H9 (cell line): ENCODE measurements around the gene RPL27A. TPM values are rescaled to one million over a fixed set of nuclear protein-coding genes. Genes with fewer than 3 reads are reported as not detected.

Source experiments
- DNase-seq: peaks from one replicate; pipeline ENCODE4 v3.0.0-alpha.2; 2017
- H2AFZ ChIP-seq: one replicate; pipeline ENCODE4 v1.6.1; 2013; ENCODE audit warnings: mild to moderate bottlenecking, low read length, control low read depth, moderate library complexity
- H2AK5ac ChIP-seq: 2 replicates; pipeline ENCODE4 v1.6.1; 2013; ENCODE audit warnings: low read length, control low read depth, mixed read lengths; ENCODE audit not compliant: insufficient read length
- H2BK120ac ChIP-seq: one replicate; pipeline ENCODE4 v1.6.1; 2013; ENCODE audit warnings: low read depth, mild to moderate bottlenecking, low read length, control low read depth, inconsistent platforms; ENCODE audit not compliant: poor library complexity, severe bottlenecking
- H2BK12ac ChIP-seq: 2 replicates; pipeline ENCODE4 v1.6.1; 2013; ENCODE audit warnings: low read length, control low read depth, mixed read lengths, low read depth; ENCODE audit not compliant: insufficient read length
- H2BK15ac ChIP-seq: 2 replicates; pipeline ENCODE4 v1.6.1; 2013; ENCODE audit warnings: low read depth, low read length, control low read depth
- H2BK20ac ChIP-seq: one replicate; pipeline ENCODE4 v1.6.1; 2013; ENCODE audit warnings: low read depth, mild to moderate bottlenecking, low read length, control low read depth, inconsistent platforms; ENCODE audit not compliant: poor library complexity, severe bottlenecking
- H2BK5ac ChIP-seq: 2 replicates; pipeline ENCODE4 v1.6.1; 2013; ENCODE audit warnings: low read length, control low read depth, mixed read lengths; ENCODE audit not compliant: insufficient read length
- H3K14ac ChIP-seq: 2 replicates; pipeline ENCODE4 v1.6.1; 2013; ENCODE audit warnings: low read length, control low read depth; ENCODE audit not compliant: insufficient read depth
- H3K18ac ChIP-seq: 2 replicates; pipeline ENCODE4 v1.6.1; 2013; ENCODE audit warnings: low read depth, mild to moderate bottlenecking, mixed read lengths, low read length, control low read depth; ENCODE audit not compliant: insufficient read length
- H3K23ac ChIP-seq: 2 replicates; pipeline ENCODE4 v1.6.1; 2013; ENCODE audit warnings: low read length, control low read depth, mixed read lengths, low read depth; ENCODE audit not compliant: insufficient read length
- H3K23me2 ChIP-seq: 2 replicates; pipeline ENCODE4 v1.6.1; 2013; ENCODE audit warnings: low read depth, mild to moderate bottlenecking, mixed read lengths, low read length, control low read depth; ENCODE audit not compliant: insufficient read length, poor library complexity, severe bottlenecking
- H3K27ac ChIP-seq: 2 replicates; pipeline ENCODE4 v1.5.1; 2013; ENCODE audit warnings: low read length, control low read depth, mixed read lengths, low read depth; ENCODE audit not compliant: insufficient read length
- H3K27me3 ChIP-seq: 2 replicates; pipeline ENCODE4 v1.6.1; 2013; ENCODE audit warnings: low read length, control low read depth, inconsistent platforms; ENCODE audit not compliant: insufficient read depth
- H3K4ac ChIP-seq: 2 replicates; pipeline ENCODE4 v1.6.1; 2013; ENCODE audit warnings: low read depth, mild to moderate bottlenecking, control low read depth, inconsistent platforms, low read length, moderate library complexity
- H3K4me1 ChIP-seq: 2 replicates; pipeline ENCODE4 v1.6.1; 2013; ENCODE audit warnings: low read length, control low read depth, inconsistent platforms; ENCODE audit not compliant: insufficient read depth
- H3K4me2 ChIP-seq: 2 replicates; pipeline ENCODE4 v1.6.1; 2013; ENCODE audit warnings: low read length, control low read depth, mixed read lengths; ENCODE audit not compliant: insufficient read length, insufficient read depth
- H3K56ac ChIP-seq: 2 replicates; pipeline ENCODE4 v1.6.1; 2013; ENCODE audit warnings: low read depth, mild to moderate bottlenecking, mixed read lengths, low read length, control low read depth; ENCODE audit not compliant: insufficient read length
- H3K79me1 ChIP-seq: 2 replicates; pipeline ENCODE4 v1.6.1; 2013; ENCODE audit warnings: low read depth, mild to moderate bottlenecking, moderate library complexity, low read length, control low read depth, inconsistent platforms; ENCODE audit not compliant: insufficient read depth, poor library complexity, severe bottlenecking
- H3K79me2 ChIP-seq: 2 replicates; pipeline ENCODE4 v1.6.1; 2013; ENCODE audit warnings: low read length, control low read depth, inconsistent platforms; ENCODE audit not compliant: insufficient read depth
- H3K9ac ChIP-seq: 2 replicates; pipeline ENCODE4 v1.6.1; 2013; ENCODE audit warnings: low read length, control low read depth, mixed read lengths; ENCODE audit not compliant: insufficient read length; ENCODE audit errors: extremely low read depth
- H3K9me3 ChIP-seq: one replicate; pipeline ENCODE4 v1.6.1; 2013; ENCODE audit warnings: low read depth, low read length, inconsistent platforms; ENCODE audit not compliant: control insufficient read depth
- H3T11ph ChIP-seq: one replicate; pipeline ENCODE4 v1.6.1; 2013; ENCODE audit warnings: mild to moderate bottlenecking, low read length, control low read depth, inconsistent platforms
- H4K20me1 ChIP-seq: one replicate; pipeline ENCODE4 v1.6.1; 2013; ENCODE audit not compliant: control insufficient read depth, insufficient read length, insufficient read depth
- H4K5ac ChIP-seq: 2 replicates; pipeline ENCODE4 v1.6.1; 2013; ENCODE audit warnings: low read depth, mild to moderate bottlenecking, mixed read lengths, low read length, control low read depth; ENCODE audit not compliant: insufficient read length
- H4K8ac ChIP-seq: replicated peaks from 2 replicates; pipeline ENCODE4 v1.6.1; 2013; ENCODE audit warnings: low read length, control low read depth, mixed read lengths, low read depth; ENCODE audit not compliant: insufficient read length
- H4K91ac ChIP-seq: 2 replicates; pipeline ENCODE4 v1.6.1; 2013; ENCODE audit warnings: low read depth, mild to moderate bottlenecking, moderate library complexity, mixed read lengths, low read length, control low read depth; ENCODE audit not compliant: insufficient read length
- H3K27ac Mint-ChIP-seq, 3 experiments: 2 replicates in 2 of 3; 3 replicates in 1 of 3; pipeline ENCODE4 v1.8.0; 2020 to 2021; ENCODE audit warnings: mixed read lengths in 3 of 3, mild to moderate bottlenecking in 1 of 3, moderate library complexity in 1 of 3
- H3K27me3 Mint-ChIP-seq: 2 replicates; pipeline ENCODE4 v1.8.0; 2021; ENCODE audit warnings: low read depth, mild to moderate bottlenecking, moderate library complexity, mixed read lengths
- H3K36me3 Mint-ChIP-seq, 3 experiments: 2 replicates in 2 of 3; 3 replicates in 1 of 3; pipeline ENCODE4 v1.8.0; 2020 to 2021; ENCODE audit warnings: low read depth in 3 of 3, mixed read lengths in 3 of 3; ENCODE audit not compliant: insufficient read depth in 1 of 3
- H3K4me1 Mint-ChIP-seq, 2 experiments: 2 replicates each; pipeline ENCODE4 v1.8.0; 2020; ENCODE audit warnings: mixed read lengths in 2 of 2
- H3K4me3 Mint-ChIP-seq, 2 experiments: 2 replicates in 1 of 2; 3 replicates in 1 of 2; pipeline ENCODE4 v1.8.0; 2020 to 2021; ENCODE audit warnings: mild to moderate bottlenecking in 2 of 2, mixed read lengths in 2 of 2, moderate library complexity in 1 of 2
- H3K9me3 Mint-ChIP-seq, 2 experiments: 2 replicates in 1 of 2; 3 replicates in 1 of 2; pipeline ENCODE4 v1.8.0; 2020; ENCODE audit warnings: mild to moderate bottlenecking in 2 of 2, mixed read lengths in 2 of 2, moderate library complexity in 1 of 2
- CTCF ChIP-seq: fragments of 200-600 bp; sonication (generic); conservative IDR thresholded peaks from 3 replicates; pipeline ENCODE4 v1.8.0; 2021; ENCODE audit warnings: antibody characterized with exemption, mild to moderate bottlenecking
- whole genome bisulfite sequencing: extraction: QIAGEN DNeasy Blood & Tissue Kit; methylation state at CpG from one replicate; pipeline ENCODE4 v1.1.7; 2013; ENCODE audit warnings: missing lambda C conversion rate, low lambda C conversion rate, mixed read lengths; ENCODE audit not compliant: insufficient read length; ENCODE audit errors: extremely low coverage; 5-methylcytosine and 5-hydroxymethylcytosine counted together
- total RNA-seq: library from RNA; stranded (reverse); gene quantifications from 2 replicates; pipeline ENCODE4 v1.2.1, GENCODE V29; 2021

Gene RPL27A
- total RNA-seq, 1 experiment from 2014 or later, result 1,152 TPM

GRCh38 chr11:8654503-8654902 lies 28.1 kb upstream of the RPL27A start:
- Histone ChIP-seq H3K56ac (no peak overlapping the region), H2BK20ac (no peak overlapping the region), H2AK5ac (no peak overlapping the region), H2BK120ac (no peak overlapping the region), H4K20me1 (no peaks in the 10 kb centered on the region), H3K23me2 (no peaks in the 10 kb centered on the region), H3K79me2 (no peaks in the 10 kb centered on the region; the same call in 1 of the 2 replicates), H3K4ac (no peak overlapping the region), H4K8ac (no peak overlapping the region), H4K5ac (no peak overlapping the region), H3K27me3 (no peaks in the 10 kb centered on the region), H3K18ac (no peak overlapping the region), H4K91ac (no peak overlapping the region), H2AFZ (no peak overlapping the region), H3K79me1 (no peaks in the 10 kb centered on the region), H3K27ac (no peak overlapping the region), H2BK5ac (no peak overlapping the region), H3T11ph (no peak overlapping the region), H3K4me2 (no peak overlapping the region), H2BK15ac (no peak overlapping the region), H3K23ac (no peak overlapping the region), H3K9ac (no peak overlapping the region), H3K4me1 (no peaks in the 10 kb centered on the region), H3K14ac (no peak overlapping the region), H3K9me3 (no peaks in the 10 kb centered on the region), H2BK12ac (no peak overlapping the region)
- WGBS, result no CpG with 5 or more reads among the region's 4 CpGs
- Mint-ChIP-seq H3K36me3 (no peaks in the 10 kb centered on the region), H3K27me3 (no peaks in the 10 kb centered on the region), H3K9me3 (no peaks in the 10 kb centered on the region; a peak in 1 of 5 replicates), H3K4me3 (no peak overlapping the region), H3K4me1 (peaks cover 9 to 11% of the 10 kb centered on the region in 2 experiments), H3K27ac (peak overlapping the region in 1 of 3 experiments; percentile 5; a peak in 1 of 7 replicates)
- DNase-seq, result no peak
- no peak for TF ChIP-seq CTCF
